ENCODE data around the gene DAZL.

DNA sequence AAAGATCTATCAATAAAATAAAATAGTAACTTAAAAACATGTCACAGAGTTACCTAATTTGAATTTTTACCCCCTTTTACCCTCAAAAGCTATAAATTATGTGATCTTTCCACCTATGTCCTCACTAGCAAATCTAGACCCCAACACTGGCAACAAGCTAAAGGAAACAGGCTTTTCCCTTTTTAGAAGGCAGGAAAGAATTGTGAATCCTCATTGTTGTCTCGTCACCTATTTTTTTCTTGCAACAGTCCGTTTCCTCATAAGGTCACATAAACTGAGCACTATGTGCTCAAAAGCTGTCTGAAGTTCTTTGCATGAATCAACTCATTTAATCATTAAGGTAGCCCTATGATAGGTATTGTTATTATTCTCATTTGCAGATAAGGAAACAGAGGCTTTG lies 34.6 kb upstream of the DAZL start:
- TF ChIP-seq, protein P1, sequence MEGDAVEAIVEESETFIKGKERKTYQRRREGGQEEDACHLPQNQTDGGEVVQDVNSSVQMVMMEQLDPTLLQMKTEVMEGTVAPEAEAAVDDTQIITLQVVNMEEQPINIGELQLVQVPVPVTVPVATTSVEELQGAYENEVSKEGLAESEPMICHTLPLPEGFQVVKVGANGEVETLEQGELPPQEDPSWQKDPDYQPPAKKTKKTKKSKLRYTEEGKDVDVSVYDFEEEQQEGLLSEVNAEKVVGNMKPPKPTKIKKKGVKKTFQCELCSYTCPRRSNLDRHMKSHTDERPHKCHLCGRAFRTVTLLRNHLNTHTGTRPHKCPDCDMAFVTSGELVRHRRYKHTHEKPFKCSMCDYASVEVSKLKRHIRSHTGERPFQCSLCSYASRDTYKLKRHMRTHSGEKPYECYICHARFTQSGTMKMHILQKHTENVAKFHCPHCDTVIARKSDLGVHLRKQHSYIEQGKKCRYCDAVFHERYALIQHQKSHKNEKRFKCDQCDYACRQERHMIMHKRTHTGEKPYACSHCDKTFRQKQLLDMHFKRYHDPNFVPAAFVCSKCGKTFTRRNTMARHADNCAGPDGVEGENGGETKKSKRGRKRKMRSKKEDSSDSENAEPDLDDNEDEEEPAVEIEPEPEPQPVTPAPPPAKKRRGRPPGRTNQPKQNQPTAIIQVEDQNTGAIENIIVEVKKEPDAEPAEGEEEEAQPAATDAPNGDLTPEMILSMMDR (IDR thresholded peaks at IDR 0.05) = no peak
- no peak for TF ChIP-seq POLR2A (IDR thresholded peaks at IDR 0.05)
